Neutrophil (primary cell): ENCODE data around the gene DENND5B.
"Not testable (repeated sequence)": the region's sequence is repeated elsewhere in the genome, so short reads cannot be mapped to it uniquely, and the experiment has no call there.

Source experiments
- H3K27ac ChIP-seq: fragments of 200-600 bp; sonication (generic); 2 replicates; pipeline ENCODE4 v1.5.1; 2016; ENCODE audit warnings: mild to moderate bottlenecking, moderate library complexity
- H3K27me3 ChIP-seq: fragments of 200-600 bp; sonication (generic); 2 replicates; pipeline ENCODE4 v1.6.0; 2016; ENCODE audit warnings: mild to moderate bottlenecking
- H3K36me3 ChIP-seq: fragments of 200-600 bp; sonication (generic); 2 replicates; pipeline ENCODE4 v1.5.1; 2017
- H3K4me1 ChIP-seq, 2 experiments: fragments of 200-600 bp in 1 of 2; sonication (generic) in 1 of 2; 1 replicate in 1 of 2; 2 replicates in 1 of 2; pipeline versions ENCODE4 v1.5.1 to v1.6.1; 2013 to 2016; ENCODE audit warnings: low read depth in 1 of 2, low read length in 1 of 2, mild to moderate bottlenecking in 1 of 2, moderate library complexity in 1 of 2; ENCODE audit not compliant: control insufficient read depth in 1 of 2, insufficient read depth in 1 of 2
- H3K4me3 ChIP-seq, 2 experiments: fragments of 200-600 bp in 1 of 2; sonication (generic) in 1 of 2; 1 replicate in 1 of 2; 2 replicates in 1 of 2; pipeline ENCODE4 v1.5.1; 2013 to 2016; ENCODE audit warnings: low read depth in 1 of 2, low read length in 1 of 2, mild to moderate bottlenecking in 1 of 2, moderate library complexity in 1 of 2
- H3K9me3 ChIP-seq: fragments of 200-600 bp; sonication (generic); 2 replicates; pipeline ENCODE4 v1.5.1; 2016
- CTCF ChIP-seq: fragments of 200-600 bp; sonication (generic); IDR thresholded peaks from 2 replicates; pipeline ENCODE4 v1.5.1; 2016; ENCODE audit warnings: antibody characterized with exemption

DENND5B gene

DNA sequence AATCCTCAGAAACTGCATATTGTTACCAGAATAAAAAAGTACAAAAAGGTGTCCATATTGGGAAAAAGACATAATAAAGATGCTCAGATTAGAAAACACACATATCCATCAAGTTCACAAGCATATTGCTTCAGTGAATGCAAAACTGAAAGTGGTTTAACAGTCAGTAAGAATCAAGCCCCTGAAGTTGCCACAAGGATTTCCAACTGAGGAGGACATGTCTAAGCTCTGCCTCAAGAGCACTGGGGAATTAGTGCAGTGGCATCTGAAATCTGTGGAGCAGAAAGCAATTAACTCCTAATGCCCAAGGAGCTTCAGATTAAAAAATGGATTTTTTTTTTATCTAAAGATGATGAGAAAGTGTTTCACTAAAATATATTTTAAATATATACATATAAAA is 113.2 kb downstream of the DENND5B start:
- H3K4me1 ChIP-seq: no peaks in the 10 kb centered on the region
- no peak for TF ChIP-seq CTCF
- no peaks in the 10 kb centered on the region for H3K9me3 ChIP-seq
- no peaks in the 10 kb centered on the region for H3K27me3 ChIP-seq
- H3K4me3 ChIP-seq: no peak overlapping the region
- H3K27ac ChIP-seq: no peak overlapping the region
- H3K36me3 ChIP-seq: no peaks in the 10 kb centered on the region

- TF ChIP-seq CTCF: no peak
- no peaks in the 10 kb centered on the region for H3K4me1 ChIP-seq
- H3K4me3 ChIP-seq: no peak overlapping the region
- no peaks in the 10 kb centered on the region for H3K27me3 ChIP-seq
- no peak overlapping the region for H3K27ac ChIP-seq
- H3K36me3 ChIP-seq: no peaks in the 10 kb centered on the region
- no peaks in the 10 kb centered on the region for H3K9me3 ChIP-seq
Measured at GRCh38 chr12:31476437-31476836, 114.5 kb downstream of the DENND5B start.

DNA sequence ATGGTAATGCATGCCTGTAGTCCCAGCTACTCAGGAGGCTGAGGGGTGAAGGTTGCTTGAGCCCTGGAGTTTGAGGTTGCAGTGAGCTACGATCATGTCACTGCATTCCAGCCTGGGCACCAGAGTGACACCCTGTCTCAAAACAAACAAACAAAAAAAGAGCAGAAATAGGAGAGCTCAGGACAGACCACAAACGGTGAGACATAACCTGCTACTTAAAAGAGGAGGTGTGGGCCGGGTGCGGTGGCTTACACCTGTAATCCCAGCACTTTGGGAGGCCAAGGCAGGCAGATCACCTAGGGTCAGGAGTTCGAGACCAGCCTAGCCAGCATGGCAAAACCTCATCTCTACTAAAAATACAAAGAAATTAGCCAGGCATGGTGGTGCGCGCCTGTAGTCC is 115.3 kb downstream of the DENND5B start:
- not testable (repeated sequence) for H3K9me3 ChIP-seq, H3K36me3 ChIP-seq

GRCh38 chr12:31474751-31475150 is 116.2 kb downstream of the DENND5B start:
- Histone ChIP-seq H3K36me3 (no peaks in the 10 kb centered on the region), H3K27ac (no peak overlapping the region), H3K9me3 (no peaks in the 10 kb centered on the region), H3K4me3 (no peak overlapping the region), H3K4me1 (no peaks in the 10 kb centered on the region), H3K27me3 (no peaks in the 10 kb centered on the region)
- no peak for TF ChIP-seq CTCF

More for the DNA sequence above, 115.3 kb downstream of the DENND5B start:
- not testable (repeated sequence) for H3K27me3 ChIP-seq, H3K4me1 ChIP-seq, H3K4me3 ChIP-seq, H3K27ac ChIP-seq

DNA sequence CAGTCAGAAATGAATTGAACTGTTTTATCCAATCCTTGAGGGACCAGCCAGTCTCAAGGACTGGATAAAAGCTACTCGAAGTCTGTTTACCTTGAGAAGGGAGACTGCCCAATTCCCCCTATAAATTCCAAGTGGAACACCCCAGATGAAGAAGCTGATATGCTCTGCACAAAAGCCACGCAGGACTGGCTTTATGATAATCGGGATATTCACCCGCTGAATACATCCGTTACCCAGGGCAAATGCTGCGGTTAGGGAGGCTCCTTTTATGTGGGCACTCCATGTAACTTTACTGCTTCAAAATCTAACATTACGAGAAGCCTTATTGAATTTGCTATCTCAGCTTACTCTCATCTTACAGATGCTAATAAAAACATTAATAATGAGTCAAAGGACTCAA is 119.1 kb downstream of the DENND5B start:
- TF ChIP-seq CTCF: no peak
- no peaks in the 10 kb centered on the region for H3K4me1 ChIP-seq
- no peaks in the 10 kb centered on the region for H3K9me3 ChIP-seq
- H3K27ac ChIP-seq: no peak overlapping the region
- H3K36me3 ChIP-seq: no peaks in the 10 kb centered on the region
- no peak overlapping the region for H3K4me3 ChIP-seq
- H3K27me3 ChIP-seq: no peaks in the 10 kb centered on the region

DNA sequence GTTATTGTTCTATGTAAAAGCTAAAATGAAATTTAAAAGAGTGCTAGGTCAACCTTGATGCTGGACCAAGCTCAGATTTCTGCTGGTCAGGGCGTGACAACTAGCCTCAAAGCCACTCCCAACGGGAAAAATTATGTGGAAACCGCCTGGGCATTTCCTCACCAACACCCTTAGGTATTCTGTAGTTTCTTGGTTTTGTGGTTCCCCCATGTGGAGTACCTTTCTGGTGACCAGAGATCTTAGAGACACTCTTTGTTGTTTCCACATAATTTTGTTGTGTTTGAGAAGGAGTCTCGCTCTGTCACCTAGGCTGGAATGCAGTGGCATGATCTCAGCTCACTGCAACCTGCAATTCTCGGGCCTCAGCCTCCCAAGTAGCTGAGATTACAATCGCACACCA is 119.9 kb downstream of the DENND5B start:
- no peaks in the 10 kb centered on the region for H3K27me3 ChIP-seq
- no peak for TF ChIP-seq CTCF
- H3K4me3 ChIP-seq: no peak overlapping the region
- H3K27ac ChIP-seq: no peak overlapping the region
- H3K4me1 ChIP-seq: no peaks in the 10 kb centered on the region
- no peaks in the 10 kb centered on the region for H3K9me3 ChIP-seq
- no peaks in the 10 kb centered on the region for H3K36me3 ChIP-seq
